ENCODE data around the gene ZDHHC7. TPM values are rescaled to one million over a fixed set of nuclear protein-coding genes. Genes with fewer than 3 reads are reported as not detected.

The ZDHHC7 gene
- total RNA-seq, 1 donor from 2014 or later = 59.2 TPM

DNA sequence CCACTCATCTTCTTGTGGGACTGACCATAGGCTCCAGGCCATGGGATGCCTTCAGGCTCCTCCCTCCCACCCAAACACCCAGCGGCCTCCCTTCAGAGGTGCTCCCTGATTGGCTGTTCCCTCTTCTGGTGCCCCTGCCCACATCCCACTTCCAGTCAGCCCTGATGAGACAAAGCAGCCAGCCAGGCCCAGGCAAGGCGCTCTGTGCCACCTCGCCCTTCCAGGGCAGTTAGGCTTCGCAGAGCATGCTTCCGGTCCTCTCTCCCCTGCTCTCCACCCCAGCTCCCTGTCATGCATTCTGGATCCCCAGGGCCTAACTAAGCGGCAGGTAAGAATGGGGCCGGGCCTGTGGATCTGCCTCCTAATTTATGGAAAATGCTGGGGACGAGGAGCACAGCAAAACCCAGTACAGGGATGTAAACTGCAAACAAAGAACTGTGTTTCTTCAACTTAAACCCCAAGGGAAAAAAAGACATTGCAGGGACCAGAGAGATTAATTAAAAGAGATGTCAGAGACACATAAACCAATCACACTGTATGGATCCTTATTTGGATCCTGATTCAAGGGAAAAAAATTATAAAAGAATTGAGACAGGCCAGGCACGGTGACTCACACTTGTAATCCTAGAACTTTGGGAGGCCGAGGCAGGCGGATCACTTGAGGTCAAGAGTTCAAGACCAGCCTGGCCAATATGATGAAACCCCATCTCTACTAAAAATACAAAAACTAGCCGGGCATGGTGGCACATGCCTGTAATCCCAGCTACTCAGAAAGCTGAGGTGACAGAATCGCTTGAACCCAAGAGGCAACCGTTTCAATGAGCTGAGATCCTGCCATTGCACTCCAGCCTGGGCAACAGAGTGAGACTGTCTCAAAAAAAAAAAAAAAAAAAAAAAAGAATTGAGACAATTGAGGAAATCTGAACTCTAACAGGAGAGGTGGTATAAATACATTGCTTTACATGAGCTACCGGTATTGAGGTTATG is 26.0 kb downstream of the ZDHHC7 start:
- no peak overlapping the region for H3K4me3 Mint-ChIP-seq (ENCODE audit: unreplicated experiment)
- Histone ChIP-seq H3K79me2 (ENCODE audit: insufficient read depth, low read length) (peaks cover 72% of the 10 kb centered on the region), H3K4me1 (ENCODE audit: insufficient read depth, low read length) (peaks cover 20% of the 10 kb centered on the region), H3K27ac (ENCODE audit: low read depth, low read length) (peak overlapping the region; percentile 89), H3K9ac (ENCODE audit: low read length) (peak overlapping the region; percentile 67), H3K4me3 (ENCODE audit: insufficient read depth, low read depth, low read length) (no peak overlapping the region), H3K9me3 (ENCODE audit: insufficient read depth, low read depth, low read length) (no peaks in the 10 kb centered on the region), H3K4me2 (ENCODE audit: low read length) (peak overlapping the region; percentile 53), H3K27me3 (ENCODE audit: insufficient read depth, low read length) (no peaks in the 10 kb centered on the region), H4K20me1 (ENCODE audit: insufficient read depth, low read length) (peaks cover 3% of the 10 kb centered on the region), H2AFZ (ENCODE audit: low read depth, low read length) (no peak overlapping the region), H3K36me3 (ENCODE audit: insufficient read depth, low read length) (peaks cover 29% of the 10 kb centered on the region)
- TF ChIP-seq EZH2 (IDR thresholded peaks at IDR 0.05; ENCODE audit: insufficient read depth, low read length) = no peak
- TF ChIP-seq, protein P1, sequence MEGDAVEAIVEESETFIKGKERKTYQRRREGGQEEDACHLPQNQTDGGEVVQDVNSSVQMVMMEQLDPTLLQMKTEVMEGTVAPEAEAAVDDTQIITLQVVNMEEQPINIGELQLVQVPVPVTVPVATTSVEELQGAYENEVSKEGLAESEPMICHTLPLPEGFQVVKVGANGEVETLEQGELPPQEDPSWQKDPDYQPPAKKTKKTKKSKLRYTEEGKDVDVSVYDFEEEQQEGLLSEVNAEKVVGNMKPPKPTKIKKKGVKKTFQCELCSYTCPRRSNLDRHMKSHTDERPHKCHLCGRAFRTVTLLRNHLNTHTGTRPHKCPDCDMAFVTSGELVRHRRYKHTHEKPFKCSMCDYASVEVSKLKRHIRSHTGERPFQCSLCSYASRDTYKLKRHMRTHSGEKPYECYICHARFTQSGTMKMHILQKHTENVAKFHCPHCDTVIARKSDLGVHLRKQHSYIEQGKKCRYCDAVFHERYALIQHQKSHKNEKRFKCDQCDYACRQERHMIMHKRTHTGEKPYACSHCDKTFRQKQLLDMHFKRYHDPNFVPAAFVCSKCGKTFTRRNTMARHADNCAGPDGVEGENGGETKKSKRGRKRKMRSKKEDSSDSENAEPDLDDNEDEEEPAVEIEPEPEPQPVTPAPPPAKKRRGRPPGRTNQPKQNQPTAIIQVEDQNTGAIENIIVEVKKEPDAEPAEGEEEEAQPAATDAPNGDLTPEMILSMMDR (IDR thresholded peaks at IDR 0.05; ENCODE audit: insufficient read depth, low read depth, low read length) = no peak
- peaks cover 32% of the 10 kb centered on the region for H3K36me3 Mint-ChIP-seq (ENCODE audit: low read depth, unreplicated experiment)
- H3K4me1 Mint-ChIP-seq (ENCODE audit: low read depth, unreplicated experiment) = peaks cover 13% of the 10 kb centered on the region
- H3K9me3 Mint-ChIP-seq (ENCODE audit: unreplicated experiment) = no peaks in the 10 kb centered on the region
- H3K27ac Mint-ChIP-seq (ENCODE audit: unreplicated experiment) = peak overlapping the region; percentile 80
- peak; percentile 54 for FAIRE-seq
- peak; percentile 89 for DNase-seq (ENCODE audit: low read depth)
- no peaks in the 10 kb centered on the region for H3K27me3 Mint-ChIP-seq (ENCODE audit: low read depth, unreplicated experiment)

DNA sequence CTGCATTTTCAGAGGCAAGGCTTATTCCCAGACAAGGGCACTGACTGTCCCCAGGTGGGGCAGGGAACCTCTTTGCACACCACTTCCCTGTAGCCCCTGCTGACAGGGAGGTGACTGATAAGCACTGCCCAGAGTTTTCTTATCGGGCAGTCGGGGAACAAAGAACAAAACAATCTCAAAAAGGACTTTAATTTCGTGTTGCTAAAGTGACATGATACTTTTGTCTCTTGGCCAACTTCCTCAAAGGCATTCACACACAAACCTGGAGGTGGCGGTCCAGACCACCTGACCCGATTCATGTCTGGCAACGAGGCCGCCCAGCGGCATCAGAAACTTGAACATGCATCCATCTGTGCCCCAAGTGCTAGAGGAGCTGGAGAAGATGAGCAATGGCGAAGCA is 28.9 kb downstream of the ZDHHC7 start:
- H3K27me3 ChIP-seq (ENCODE audit: insufficient read depth, low read length) = no peaks in the 10 kb centered on the region
- H3K4me2 ChIP-seq (ENCODE audit: low read length) = no peak overlapping the region
- no peak overlapping the region for H3K4me3 ChIP-seq (ENCODE audit: insufficient read depth, low read depth, low read length)
- no peaks in the 10 kb centered on the region for H3K9me3 Mint-ChIP-seq (ENCODE audit: unreplicated experiment)
- H3K27me3 Mint-ChIP-seq (ENCODE audit: low read depth, unreplicated experiment) = no peaks in the 10 kb centered on the region
- H3K4me3 Mint-ChIP-seq (ENCODE audit: unreplicated experiment) = no peak overlapping the region
- DNase-seq (ENCODE audit: low read depth) (no peak), FAIRE-seq (no peak)
- TF ChIP-seq, protein P1 (IDR thresholded peaks at IDR 0.05; ENCODE audit: insufficient read depth, low read depth, low read length) = no peak
- no peak overlapping the region for H2AFZ ChIP-seq (ENCODE audit: low read depth, low read length)
- H3K27ac ChIP-seq (ENCODE audit: low read depth, low read length) = no peak overlapping the region
- peaks cover 22% of the 10 kb centered on the region for H3K36me3 Mint-ChIP-seq (ENCODE audit: low read depth, unreplicated experiment)
- H3K4me1 Mint-ChIP-seq (ENCODE audit: low read depth, unreplicated experiment) = peaks cover 13% of the 10 kb centered on the region
- peaks cover 24% of the 10 kb centered on the region for H3K4me1 ChIP-seq (ENCODE audit: insufficient read depth, low read length)
- peaks cover 3% of the 10 kb centered on the region for H4K20me1 ChIP-seq (ENCODE audit: insufficient read depth, low read length)
- H3K36me3 ChIP-seq (ENCODE audit: insufficient read depth, low read length) = peaks cover 17% of the 10 kb centered on the region
- no peak overlapping the region for H3K27ac Mint-ChIP-seq (ENCODE audit: unreplicated experiment)
- H3K9me3 ChIP-seq (ENCODE audit: insufficient read depth, low read depth, low read length) = no peaks in the 10 kb centered on the region
- H3K79me2 ChIP-seq (ENCODE audit: insufficient read depth, low read length) = peaks cover 48% of the 10 kb centered on the region
- no peak overlapping the region for H3K9ac ChIP-seq (ENCODE audit: low read length)

DNA sequence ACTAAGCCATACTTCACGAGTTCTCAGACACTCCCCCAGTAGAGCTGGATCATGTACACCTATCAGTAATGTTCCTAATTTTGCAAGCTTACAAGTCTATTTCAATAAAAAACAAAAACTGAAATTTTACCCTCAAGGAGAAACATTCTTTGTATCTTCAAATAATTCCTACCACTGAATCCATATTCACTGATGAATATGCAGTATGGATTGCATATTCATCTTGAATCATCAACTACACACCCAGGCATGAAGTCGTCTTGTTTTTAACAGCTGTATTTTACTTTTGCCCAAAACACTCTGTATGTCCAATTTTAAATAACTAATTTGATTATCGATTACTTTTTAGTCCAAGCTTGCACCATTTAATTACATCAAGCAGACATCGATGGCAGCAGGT is 31.8 kb downstream of the ZDHHC7 start:
- H3K4me3 ChIP-seq (ENCODE audit: insufficient read depth, low read depth, low read length) = no peak overlapping the region
- H3K4me3 Mint-ChIP-seq (ENCODE audit: unreplicated experiment) = no peak overlapping the region
- no peaks in the 10 kb centered on the region for H3K9me3 ChIP-seq (ENCODE audit: insufficient read depth, low read depth, low read length)
- no peaks in the 10 kb centered on the region for H3K9me3 Mint-ChIP-seq (ENCODE audit: unreplicated experiment)
- H3K4me1 Mint-ChIP-seq (ENCODE audit: low read depth, unreplicated experiment) = peaks cover 6% of the 10 kb centered on the region
- no peak overlapping the region for H3K27ac ChIP-seq (ENCODE audit: low read depth, low read length)
- H2AFZ ChIP-seq (ENCODE audit: low read depth, low read length) = no peak overlapping the region
- DNase-seq (ENCODE audit: low read depth) (no peak), FAIRE-seq (no peak)
- no peak overlapping the region for H3K4me2 ChIP-seq (ENCODE audit: low read length)
- H3K79me2 ChIP-seq (ENCODE audit: insufficient read depth, low read length) = peaks cover 23% of the 10 kb centered on the region
- no peaks in the 10 kb centered on the region for H3K27me3 ChIP-seq (ENCODE audit: insufficient read depth, low read length)
- H3K27me3 Mint-ChIP-seq (ENCODE audit: low read depth, unreplicated experiment) = no peaks in the 10 kb centered on the region
- peaks cover 24% of the 10 kb centered on the region for H3K36me3 ChIP-seq (ENCODE audit: insufficient read depth, low read length)
- H3K36me3 Mint-ChIP-seq (ENCODE audit: low read depth, unreplicated experiment) = peaks cover 18% of the 10 kb centered on the region
- H4K20me1 ChIP-seq (ENCODE audit: insufficient read depth, low read length) = peaks cover 3% of the 10 kb centered on the region
- H3K27ac Mint-ChIP-seq (ENCODE audit: unreplicated experiment) = no peak overlapping the region
- no peak for TF ChIP-seq EZH2 (IDR thresholded peaks at IDR 0.05; ENCODE audit: insufficient read depth, low read length)
- TF ChIP-seq, protein P1 (IDR thresholded peaks at IDR 0.05; ENCODE audit: insufficient read depth, low read depth, low read length) = no peak
- H3K9ac ChIP-seq (ENCODE audit: low read length) = no peak overlapping the region
- peaks cover 10% of the 10 kb centered on the region for H3K4me1 ChIP-seq (ENCODE audit: insufficient read depth, low read length)

Data from astrocyte (in vitro differentiated cells and primary cell).